ENCODE data around the gene MAPK10. TPM values are rescaled to one million over a fixed set of nuclear protein-coding genes. Genes with fewer than 3 reads are reported as not detected.
"Not testable (repeated sequence)": the region's sequence is repeated elsewhere in the genome, so short reads cannot be mapped to it uniquely, and the experiment has no call there.

Gene MAPK10
- total RNA-seq, 2 experiments from 2014 or later = 0.45 TPM; not detected in 1

DNA sequence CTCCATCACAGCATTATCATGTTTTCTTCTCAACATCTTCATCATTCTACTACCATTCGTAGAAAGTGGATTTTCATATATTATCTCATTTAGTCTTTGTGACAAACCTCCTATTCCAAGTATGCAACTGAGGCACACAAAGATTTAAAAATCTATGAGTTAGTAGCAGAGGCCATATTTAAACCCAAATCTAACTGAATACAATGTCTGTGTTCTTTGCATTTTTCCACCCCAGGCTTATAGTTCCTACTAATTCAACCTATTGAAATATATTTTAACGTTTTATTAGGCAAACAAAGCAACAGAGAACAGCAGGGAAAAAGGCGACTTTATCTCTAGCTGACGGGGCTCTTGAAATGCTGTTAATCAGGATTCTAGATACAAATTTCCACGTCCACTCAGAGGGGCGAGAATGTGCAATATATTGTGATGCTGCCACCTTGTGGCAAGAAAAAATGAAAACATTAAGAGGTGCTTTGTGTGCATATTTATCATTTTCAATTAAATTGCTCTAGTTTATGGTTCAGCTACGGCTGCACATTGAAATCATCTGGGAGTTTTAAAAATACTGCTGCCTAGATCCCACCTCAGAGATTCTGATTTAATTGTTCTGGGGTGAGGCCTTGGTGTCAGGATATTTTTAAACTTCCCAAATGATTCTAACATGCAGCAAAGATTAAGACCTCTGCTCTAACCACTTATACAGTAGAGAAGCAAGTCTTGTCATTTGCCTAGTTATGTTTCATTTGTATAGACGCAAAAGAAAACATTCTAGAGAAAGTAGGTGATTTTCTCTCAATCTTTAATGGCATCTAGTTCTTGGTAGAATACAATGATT is 315.9 kb downstream of the MAPK10 start:
- no peaks in the 10 kb centered on the region for H3K4me1 Mint-ChIP-seq
- no peaks in the 10 kb centered on the region for H3K36me3 Mint-ChIP-seq (ENCODE audit: low read depth)
- H3K27me3 Mint-ChIP-seq = no peaks in the 10 kb centered on the region
- no peak for DNase-seq
- no peaks in the 10 kb centered on the region for H3K9me3 Mint-ChIP-seq
- no peak overlapping the region for H3K4me3 Mint-ChIP-seq
- H3K27ac Mint-ChIP-seq = no peak overlapping the region
- POLR2A ChIA-PET = no interaction called here
- CTCF ChIA-PET = interaction anchor here (0.6 to 1.1 kb wide), 2 partner anchors 8 to 303 kb away, joined by 3 to 4 read pairs; no protein-coding TSS in a partner anchor

DNA sequence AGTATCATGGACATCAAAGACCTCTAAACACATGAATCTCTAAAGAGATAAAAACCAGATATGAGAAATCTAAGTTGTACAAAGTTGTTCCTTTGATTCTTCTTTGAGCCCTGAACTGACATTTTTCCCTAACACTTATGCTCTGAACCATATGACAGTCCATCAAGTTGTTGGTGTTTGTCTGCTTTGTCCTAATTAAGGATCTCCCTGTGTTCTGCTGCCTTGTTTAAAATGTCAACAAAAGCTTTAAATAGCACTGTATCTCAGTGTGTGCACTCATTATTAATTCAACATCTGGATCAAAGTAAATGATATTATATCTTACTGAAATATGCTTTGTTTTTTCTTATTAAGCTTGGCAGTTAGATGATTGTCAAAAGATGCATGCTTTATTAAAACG is 321.8 kb downstream of the MAPK10 start:
- ChIA-PET POLR2A (no interaction called here), CTCF (no interaction called here)
- DNase-seq = no peak
- Mint-ChIP-seq H3K9me3 (no peaks in the 10 kb centered on the region), H3K36me3 (ENCODE audit: low read depth) (no peaks in the 10 kb centered on the region), H3K4me3 (no peak overlapping the region), H3K27me3 (no peaks in the 10 kb centered on the region), H3K4me1 (no peaks in the 10 kb centered on the region), H3K27ac (no peak overlapping the region)

DNA sequence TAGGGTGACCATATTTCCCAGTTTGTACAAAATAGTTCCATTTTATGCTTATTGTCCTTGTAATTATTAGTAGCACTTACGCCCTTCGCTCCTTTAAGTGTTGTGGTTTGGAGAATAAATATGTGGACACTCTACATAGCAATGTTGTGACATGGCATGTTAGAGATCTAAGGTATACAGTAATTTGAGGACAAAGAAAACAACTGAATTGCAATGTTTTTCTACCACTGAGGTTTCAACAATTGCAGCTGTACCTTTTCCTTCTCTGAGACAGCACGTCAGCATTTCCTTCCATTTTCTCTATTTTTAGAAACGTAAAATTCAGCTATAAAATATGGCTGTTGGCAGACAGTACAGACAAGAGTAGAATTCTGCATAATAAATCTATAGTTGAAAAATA is 323.1 kb downstream of the MAPK10 start:
- POLR2A ChIA-PET = interaction anchor here (0.6 kb wide), 1 partner anchor 232 kb away, joined by 6 read pairs; no protein-coding TSS in a partner anchor

DNA sequence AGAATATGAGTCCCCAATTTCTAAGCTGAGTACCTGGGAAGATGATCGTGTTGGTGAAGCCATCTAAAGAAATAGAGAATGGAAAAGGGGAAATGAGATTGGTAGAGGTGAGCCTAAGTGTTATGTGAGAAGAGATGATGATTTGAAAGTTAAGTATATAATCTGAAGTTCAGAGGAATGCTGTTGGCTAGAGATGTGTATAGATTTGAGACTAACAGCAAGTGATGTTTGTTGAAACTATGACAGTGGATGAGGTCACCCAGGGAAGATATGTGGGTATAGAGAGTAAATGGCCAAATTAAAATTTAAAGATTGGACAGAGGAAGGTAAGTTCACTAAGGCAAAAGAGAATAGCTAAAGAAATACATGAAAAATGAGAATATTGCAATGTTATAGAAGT is 324.2 kb downstream of the MAPK10 start:
- no peak overlapping the region for H3K27ac Mint-ChIP-seq
- DNase-seq = no peak
- H3K27me3 Mint-ChIP-seq = no peaks in the 10 kb centered on the region
- CTCF ChIA-PET = interaction anchor here (1.4 kb wide), 1 partner anchor 9 kb away, joined by 4 read pairs; no protein-coding TSS in a partner anchor
- no peaks in the 10 kb centered on the region for H3K36me3 Mint-ChIP-seq (ENCODE audit: low read depth)
- POLR2A ChIA-PET = no interaction called here
- H3K4me1 Mint-ChIP-seq = no peaks in the 10 kb centered on the region
- H3K4me3 Mint-ChIP-seq = no peak overlapping the region
- H3K9me3 Mint-ChIP-seq = no peaks in the 10 kb centered on the region

More for the DNA sequence above, 323.1 kb downstream of the MAPK10 start:
- Mint-ChIP-seq H3K36me3 (ENCODE audit: low read depth) (no peaks in the 10 kb centered on the region), H3K4me3 (no peak overlapping the region), H3K27ac (no peak overlapping the region), H3K9me3 (no peaks in the 10 kb centered on the region), H3K27me3 (no peaks in the 10 kb centered on the region), H3K4me1 (no peaks in the 10 kb centered on the region)
- CTCF ChIA-PET = no interaction called here
- DNase-seq = no peak

DNA sequence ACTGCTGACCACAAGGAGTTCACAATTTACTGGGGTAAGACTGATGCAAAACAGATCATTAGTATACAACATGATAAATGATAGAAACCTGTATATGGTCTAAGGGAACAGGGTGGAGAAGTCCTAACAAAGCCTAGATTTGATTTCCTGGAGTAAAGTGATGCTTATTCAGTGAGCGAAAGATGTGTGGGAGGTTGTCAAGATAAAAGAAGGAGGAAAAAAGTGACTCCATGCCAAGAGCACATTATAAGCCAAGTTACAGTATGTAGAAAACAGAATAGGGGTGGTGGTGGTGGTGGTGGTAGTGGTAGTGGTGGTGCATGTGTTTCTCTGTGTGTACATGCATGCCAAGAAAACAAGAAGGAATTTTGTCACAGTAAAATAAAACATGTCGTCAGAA is 325.2 kb downstream of the MAPK10 start:
- H3K4me3 Mint-ChIP-seq = no peak overlapping the region
- H3K36me3 Mint-ChIP-seq (ENCODE audit: low read depth) = no peaks in the 10 kb centered on the region
- H3K27me3 Mint-ChIP-seq = no peaks in the 10 kb centered on the region
- ChIA-PET CTCF (no interaction called here), POLR2A (no interaction called here)
- H3K27ac Mint-ChIP-seq = no peak overlapping the region
- no peaks in the 10 kb centered on the region for H3K4me1 Mint-ChIP-seq
- H3K9me3 Mint-ChIP-seq = no peaks in the 10 kb centered on the region
- no peak for DNase-seq

DNA sequence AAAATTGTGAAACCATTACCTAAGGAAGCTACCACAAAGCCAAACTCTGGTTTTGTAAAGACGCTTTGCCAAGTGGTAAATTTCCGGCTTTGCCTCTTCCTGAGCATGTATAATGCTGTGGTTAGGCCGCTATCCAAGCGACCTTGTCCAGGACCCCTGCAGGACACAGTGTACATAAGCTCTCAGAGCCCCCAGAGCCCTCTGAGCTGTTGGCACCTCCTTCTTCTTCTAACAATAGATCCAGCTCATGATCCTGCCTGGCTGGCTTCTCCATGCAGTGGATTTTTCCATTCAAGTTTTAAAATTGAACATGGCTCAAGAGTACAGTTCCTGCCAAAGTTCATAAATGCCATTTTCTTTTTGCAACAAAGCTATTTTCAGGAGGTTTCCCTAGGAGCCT is 326.7 kb downstream of the MAPK10 start:
- no peak overlapping the region for H3K4me3 Mint-ChIP-seq
- no peaks in the 10 kb centered on the region for H3K27me3 Mint-ChIP-seq
- POLR2A ChIA-PET = no interaction called here
- DNase-seq = no peak
- H3K4me1 Mint-ChIP-seq = no peaks in the 10 kb centered on the region
- H3K36me3 Mint-ChIP-seq (ENCODE audit: low read depth) = no peaks in the 10 kb centered on the region
- H3K9me3 Mint-ChIP-seq = no peaks in the 10 kb centered on the region
- H3K27ac Mint-ChIP-seq = no peak overlapping the region
- CTCF ChIA-PET = no interaction called here

DNA sequence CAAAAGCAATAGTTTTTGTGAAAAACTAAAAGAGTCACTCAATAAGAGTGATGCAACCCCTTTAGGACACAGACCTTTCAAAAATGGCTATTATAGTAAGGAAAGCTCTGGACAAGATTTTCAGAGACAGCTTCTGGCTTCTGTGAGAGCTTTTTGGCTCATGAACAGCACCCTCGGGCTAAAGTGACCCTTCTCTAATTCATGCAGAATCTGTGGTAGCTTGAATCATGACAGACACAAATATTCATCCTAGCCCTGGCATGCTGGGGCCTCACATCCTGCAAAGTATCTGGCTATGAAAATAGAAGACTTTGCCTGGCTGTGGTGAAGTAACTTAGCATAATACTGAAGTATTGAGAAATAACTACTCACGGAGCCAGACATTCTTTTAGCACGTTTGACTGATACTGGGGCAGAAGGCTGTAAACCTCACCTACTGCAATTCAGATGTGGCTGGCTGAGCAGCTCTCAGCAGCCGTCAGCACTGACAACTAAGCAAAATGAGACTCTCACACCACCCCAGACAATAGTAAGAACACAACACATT is 327.3 kb downstream of the MAPK10 start:
- CTCF ChIA-PET = no interaction called here
- Mint-ChIP-seq H3K4me1 (no peaks in the 10 kb centered on the region), H3K27ac (no peak overlapping the region), H3K9me3 (no peaks in the 10 kb centered on the region), H3K36me3 (ENCODE audit: low read depth) (no peaks in the 10 kb centered on the region), H3K27me3 (no peaks in the 10 kb centered on the region), H3K4me3 (no peak overlapping the region)
- POLR2A ChIA-PET = no interaction called here
- DNase-seq = no peak

DNA sequence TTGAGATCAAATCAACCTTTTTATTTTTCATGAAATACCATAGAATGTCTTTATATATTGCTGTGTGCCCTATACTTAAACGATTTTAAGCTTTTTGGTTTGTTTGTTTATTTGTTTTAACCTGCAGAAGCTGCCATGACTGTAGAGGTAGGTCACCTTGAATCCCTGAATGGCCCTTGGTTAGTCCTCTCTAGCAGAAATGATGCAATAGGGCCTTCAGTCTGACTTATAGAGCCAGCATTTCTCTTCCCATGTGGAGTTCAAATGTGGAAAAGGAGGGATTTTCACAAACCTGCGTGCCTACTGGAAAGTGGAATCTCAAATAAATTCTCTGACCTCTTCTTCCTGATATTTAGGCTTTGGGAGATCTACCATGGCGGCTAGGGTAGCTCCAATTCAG is 327.9 kb downstream of the MAPK10 start:
- DNase-seq = no peak
- H3K36me3 Mint-ChIP-seq (ENCODE audit: low read depth) = no peaks in the 10 kb centered on the region
- H3K27me3 Mint-ChIP-seq = no peaks in the 10 kb centered on the region
- H3K4me1 Mint-ChIP-seq = no peaks in the 10 kb centered on the region
- ChIA-PET CTCF (no interaction called here), POLR2A (no interaction called here)
- H3K27ac Mint-ChIP-seq = no peak overlapping the region
- no peak overlapping the region for H3K4me3 Mint-ChIP-seq
- no peaks in the 10 kb centered on the region for H3K9me3 Mint-ChIP-seq

DNA sequence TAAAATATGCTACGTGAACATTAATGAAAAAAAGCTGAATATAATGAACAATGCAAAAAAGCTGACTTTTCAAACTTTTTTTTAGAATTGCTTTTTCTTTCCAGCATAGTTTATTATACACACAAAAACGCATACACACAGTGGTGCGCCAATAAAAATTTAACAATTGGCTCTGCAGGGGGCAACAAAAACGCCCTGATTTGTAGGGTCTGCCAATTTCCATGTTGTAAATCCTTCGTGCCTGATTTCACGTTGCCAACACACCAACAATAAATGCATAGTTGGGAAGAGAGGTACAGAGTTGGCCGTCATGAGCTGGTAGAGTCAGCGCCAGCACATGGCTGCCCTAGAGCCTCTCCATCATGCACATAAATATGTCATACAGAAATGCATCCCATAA is 333.1 kb downstream of the MAPK10 start:
- CTCF ChIA-PET = no interaction called here
- no peaks in the 10 kb centered on the region for H3K36me3 Mint-ChIP-seq (ENCODE audit: low read depth)
- no peaks in the 10 kb centered on the region for H3K27me3 Mint-ChIP-seq
- H3K4me3 Mint-ChIP-seq = no peak overlapping the region
- H3K9me3 Mint-ChIP-seq = no peaks in the 10 kb centered on the region
- POLR2A ChIA-PET = no interaction called here
- no peak overlapping the region for H3K27ac Mint-ChIP-seq
- H3K4me1 Mint-ChIP-seq = no peaks in the 10 kb centered on the region
- no peak for DNase-seq

DNA sequence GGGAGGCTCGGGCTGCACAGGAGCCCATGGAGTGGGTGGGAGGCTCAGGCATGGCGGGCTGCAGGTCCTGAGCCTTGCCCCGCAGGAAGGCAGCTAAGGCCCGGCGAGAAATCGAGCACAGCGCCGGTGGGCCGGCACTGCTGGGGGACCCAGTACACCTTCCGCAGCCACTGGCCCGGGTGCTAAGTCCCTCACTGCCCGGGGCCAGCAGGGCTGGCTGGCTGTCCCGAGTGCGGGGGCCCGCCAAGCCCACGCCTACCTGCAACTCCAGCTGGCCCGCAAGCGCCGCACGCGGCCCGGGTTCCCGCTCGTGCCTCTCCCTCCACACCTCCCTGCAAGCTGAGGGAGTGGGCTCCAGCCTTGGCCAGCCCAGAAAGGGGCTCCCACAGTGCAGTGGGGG is 338.2 kb downstream of the MAPK10 start:
- DNase-seq, CTCF ChIA-PET: not testable (repeated sequence)

DNA sequence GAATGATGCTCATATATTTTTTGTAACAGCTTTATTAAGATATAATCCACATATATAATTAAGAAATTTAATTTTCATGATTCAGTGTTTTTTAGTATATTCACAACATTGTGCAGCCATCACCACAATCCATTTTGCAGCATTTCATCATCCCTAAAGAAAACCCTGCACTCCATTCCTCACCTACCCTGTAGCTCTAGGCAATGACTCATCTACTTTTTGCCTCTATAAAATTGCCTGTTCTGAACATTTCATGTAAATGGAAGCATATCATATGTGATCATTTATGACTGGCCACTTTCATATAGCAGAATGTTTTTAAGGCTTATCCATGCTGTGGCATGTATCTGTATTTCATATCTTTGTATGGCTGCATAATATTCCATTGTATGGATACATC is 339.9 kb downstream of the MAPK10 start:
- no peak for DNase-seq
- Mint-ChIP-seq H3K9me3 (no peaks in the 10 kb centered on the region), H3K36me3 (ENCODE audit: low read depth) (no peaks in the 10 kb centered on the region), H3K27ac (no peak overlapping the region), H3K4me3 (no peak overlapping the region), H3K27me3 (no peaks in the 10 kb centered on the region), H3K4me1 (no peaks in the 10 kb centered on the region)
- ChIA-PET POLR2A (no interaction called here), CTCF (no interaction called here)

More for the DNA sequence above, 338.2 kb downstream of the MAPK10 start:
- H3K36me3 Mint-ChIP-seq (ENCODE audit: low read depth); H3K4me1 Mint-ChIP-seq; H3K4me3 Mint-ChIP-seq; H3K27me3 Mint-ChIP-seq; H3K9me3 Mint-ChIP-seq; H3K27ac Mint-ChIP-seq; POLR2A ChIA-PET: not testable (repeated sequence)

DNA sequence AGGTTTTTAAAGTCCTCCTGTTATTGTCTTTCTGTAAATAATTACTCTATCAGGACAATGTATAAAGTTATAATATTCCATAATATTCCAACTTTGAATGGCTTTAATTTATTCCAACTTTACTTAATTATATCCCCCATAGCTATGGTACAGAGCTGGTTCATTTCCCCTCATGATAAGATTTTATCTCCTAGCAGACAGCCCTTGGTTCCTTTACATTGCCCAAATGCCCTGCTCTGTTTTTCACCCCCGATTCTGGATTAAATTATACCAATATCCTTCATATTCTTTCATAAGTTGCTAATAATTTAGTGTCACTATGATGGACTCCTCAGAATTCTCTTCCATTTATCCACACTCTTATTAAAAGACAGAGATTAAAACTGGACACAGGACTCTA is 340.5 kb downstream of the MAPK10 start:
- no peak overlapping the region for H3K4me3 Mint-ChIP-seq
- CTCF ChIA-PET = no interaction called here
- no peaks in the 10 kb centered on the region for H3K9me3 Mint-ChIP-seq

DNA sequence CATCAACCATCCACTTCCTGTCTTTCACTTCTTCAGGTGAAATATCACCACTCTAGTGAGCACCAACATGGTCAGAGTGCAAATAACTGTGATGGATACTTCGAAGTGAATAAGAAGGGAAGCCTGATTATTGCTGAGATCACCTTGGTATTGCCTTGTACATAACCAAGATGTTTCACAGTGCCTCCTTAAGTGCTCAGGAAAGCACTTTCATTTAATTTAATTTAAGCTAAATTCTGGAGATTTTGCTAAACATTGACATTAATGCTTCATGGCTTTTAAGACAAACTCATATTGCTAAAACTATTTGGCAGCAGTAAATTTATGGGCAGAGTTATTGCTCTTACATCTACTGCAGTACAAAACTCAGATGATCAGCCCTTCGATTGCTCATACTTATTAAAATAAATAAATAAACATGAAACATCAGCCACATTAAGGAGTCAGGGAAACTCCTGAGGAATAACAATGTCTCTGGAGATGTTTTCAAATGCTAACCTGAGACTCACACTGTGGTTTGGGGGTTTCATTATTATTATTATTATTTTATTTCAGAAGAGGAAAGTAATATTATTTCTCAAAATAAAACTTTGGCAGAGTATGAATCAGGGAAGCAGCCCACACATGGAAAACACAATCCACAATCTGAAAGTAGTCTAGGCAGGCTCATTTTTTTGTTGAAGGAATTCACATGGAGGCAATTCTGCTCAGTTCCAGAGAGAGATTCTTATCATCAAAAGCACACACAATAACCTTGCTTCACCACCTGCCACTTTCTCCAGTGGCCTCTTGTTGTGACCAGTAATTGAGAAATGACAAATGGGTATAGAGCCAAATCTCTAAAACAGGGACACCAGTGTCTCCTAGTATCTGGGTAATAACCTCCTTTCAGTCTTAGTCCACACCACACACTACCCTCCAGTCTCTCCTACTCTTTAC is 344.2 kb downstream of the MAPK10 start:
- Mint-ChIP-seq H3K27ac (no peak overlapping the region), H3K4me3 (no peak overlapping the region), H3K4me1 (no peaks in the 10 kb centered on the region), H3K27me3 (no peaks in the 10 kb centered on the region), H3K36me3 (ENCODE audit: low read depth) (no peaks in the 10 kb centered on the region), H3K9me3 (no peaks in the 10 kb centered on the region)
- no peak for DNase-seq
- POLR2A ChIA-PET = no interaction called here
- CTCF ChIA-PET = no interaction called here

More for the DNA sequence above, 340.5 kb downstream of the MAPK10 start:
- Mint-ChIP-seq H3K27ac (no peak overlapping the region), H3K36me3 (ENCODE audit: low read depth) (no peaks in the 10 kb centered on the region), H3K4me1 (no peaks in the 10 kb centered on the region), H3K27me3 (no peaks in the 10 kb centered on the region)
- DNase-seq = no peak
- POLR2A ChIA-PET = no interaction called here

Data from activated CD4-positive, alpha-beta memory T cell treated with anti-CD3 and anti-CD28 coated beads, Interleukin-2, amount 10 ng/mL, durations not matched to agents 7 days and 5 days (primary cell).